Mesenchymal stem cell (in vitro differentiated cells and primary cell): ENCODE measurements around the gene ZSWIM6.
A peak's percentile ranks its signal among the peaks of the same experiment; 100 is the strongest.

Source experiments
- DNase-seq: peaks from one replicate; pipeline ENCODE4 v3.0.0-alpha.2; 2013
- H2AFZ ChIP-seq: one replicate; pipeline ENCODE4 v1.6.1; 2013; ENCODE audit warnings: low read depth, mild to moderate bottlenecking, control low read depth, inconsistent platforms, low read length, moderate library complexity
- H2AK5ac ChIP-seq: 2 replicates; pipeline ENCODE4 v1.6.1; 2013; ENCODE audit warnings: low read length, moderate library complexity, mild to moderate bottlenecking, inconsistent platforms; ENCODE audit not compliant: severe bottlenecking
- H2BK120ac ChIP-seq: one replicate; pipeline ENCODE4 v1.6.1; 2013; ENCODE audit warnings: low read depth, mild to moderate bottlenecking, inconsistent platforms, low read length, moderate library complexity
- H2BK12ac ChIP-seq, 2 experiments: one replicate each; pipeline ENCODE4 v1.6.1; 2013; ENCODE audit warnings: inconsistent platforms in 2 of 2, low read length in 2 of 2, mild to moderate bottlenecking in 2 of 2, moderate library complexity in 2 of 2, control low read depth in 1 of 2
- H2BK15ac ChIP-seq: one replicate; pipeline ENCODE4 v1.6.1; 2013; ENCODE audit warnings: mild to moderate bottlenecking, low read depth, inconsistent platforms; ENCODE audit not compliant: poor library complexity, severe bottlenecking
- H2BK5ac ChIP-seq: 2 replicates; pipeline ENCODE4 v1.6.1; 2013; ENCODE audit warnings: low read depth, mild to moderate bottlenecking, low read length, control low read depth, inconsistent platforms; ENCODE audit not compliant: poor library complexity, severe bottlenecking
- H3K14ac ChIP-seq, 2 experiments: one replicate each; pipeline ENCODE4 v1.6.1; 2013; ENCODE audit warnings: inconsistent platforms in 2 of 2, low read length in 2 of 2, control low read depth in 1 of 2, mild to moderate bottlenecking in 1 of 2, moderate library complexity in 1 of 2
- H3K18ac ChIP-seq, 2 experiments: one replicate each; pipeline ENCODE4 v1.6.1; 2013; ENCODE audit warnings: inconsistent platforms in 2 of 2, low read length in 2 of 2, control low read depth in 1 of 2, low read depth in 1 of 2, mild to moderate bottlenecking in 1 of 2
- H3K23ac ChIP-seq, 2 experiments: one replicate each; pipeline ENCODE4 v1.6.1; 2013; ENCODE audit warnings: inconsistent platforms in 2 of 2, low read length in 2 of 2, mild to moderate bottlenecking in 2 of 2, moderate library complexity in 2 of 2, control low read depth in 1 of 2
- H3K27ac ChIP-seq: 2 replicates; pipeline ENCODE4 v1.5.1; 2013; ENCODE audit warnings: mild to moderate bottlenecking, moderate library complexity, low read length, control low read depth, inconsistent platforms; ENCODE audit not compliant: poor library complexity, severe bottlenecking
- H3K27me3 ChIP-seq, 2 experiments: 2 replicates each; pipeline versions ENCODE4 v1.6.1 to v1.7.0; 2013; ENCODE audit warnings: low read length in 2 of 2, mild to moderate bottlenecking in 2 of 2, moderate library complexity in 2 of 2, control low read depth in 1 of 2, inconsistent platforms in 1 of 2; ENCODE audit not compliant: control insufficient read depth in 1 of 2, insufficient read depth in 1 of 2
- H3K36me3 ChIP-seq, 2 experiments: 2 replicates each; pipeline versions ENCODE4 v1.6.1 to v1.7.0; 2013; ENCODE audit warnings: low read length in 2 of 2, control low read depth in 1 of 2, inconsistent platforms in 1 of 2, low read depth in 1 of 2, mild to moderate bottlenecking in 1 of 2; ENCODE audit not compliant: insufficient read depth in 2 of 2, control insufficient read depth in 1 of 2
- H3K4ac ChIP-seq, 2 experiments: one replicate each; pipeline ENCODE4 v1.6.1; 2013; ENCODE audit warnings: inconsistent platforms in 2 of 2, low read length in 2 of 2, mild to moderate bottlenecking in 2 of 2, moderate library complexity in 2 of 2, control low read depth in 1 of 2, low read depth in 1 of 2
- H3K4me1 ChIP-seq: 2 replicates; pipeline ENCODE4 v1.6.1; 2013; ENCODE audit warnings: low read depth, low read length, control low read depth; ENCODE audit not compliant: control insufficient read depth, insufficient read depth
- H3K4me2 ChIP-seq: 2 replicates; pipeline ENCODE4 v1.6.1; 2013; ENCODE audit warnings: low read length, mild to moderate bottlenecking, inconsistent platforms; ENCODE audit not compliant: poor library complexity, severe bottlenecking
- H3K4me3 ChIP-seq, 2 experiments: 2 replicates each; pipeline versions ENCODE4 v1.5.1 to v1.7.0; 2013; ENCODE audit warnings: low read length in 2 of 2, mild to moderate bottlenecking in 2 of 2, control low read depth in 1 of 2, low read depth in 1 of 2; ENCODE audit not compliant: insufficient read depth in 1 of 2
- H3K79me1 ChIP-seq: replicated peaks from 2 replicates; pipeline ENCODE4 v1.6.1; 2013; ENCODE audit warnings: mild to moderate bottlenecking, control low read depth, low read length, inconsistent platforms; ENCODE audit not compliant: poor library complexity, severe bottlenecking
- H3K9ac ChIP-seq: 2 replicates; pipeline ENCODE4 v1.7.0; 2013; ENCODE audit warnings: mild to moderate bottlenecking, low read length, moderate library complexity
- H3K9me3 ChIP-seq: 2 replicates; pipeline ENCODE4 v1.7.0; 2013; ENCODE audit warnings: mild to moderate bottlenecking, low read length; ENCODE audit not compliant: control insufficient read depth
- H4K8ac ChIP-seq: one replicate; pipeline ENCODE4 v1.6.1; 2013; ENCODE audit warnings: inconsistent platforms, mild to moderate bottlenecking, low read length, moderate library complexity
- H4K91ac ChIP-seq: one replicate; pipeline ENCODE4 v1.6.1; 2013; ENCODE audit warnings: mild to moderate bottlenecking, low read length, inconsistent platforms
- WGBS: methylation state at CpG from one replicate; pipeline ENCODE4 v1.1.7; 2013; ENCODE audit warnings: mixed read lengths; 5-methylcytosine and 5-hydroxymethylcytosine counted together

Gene ZSWIM6

DNA sequence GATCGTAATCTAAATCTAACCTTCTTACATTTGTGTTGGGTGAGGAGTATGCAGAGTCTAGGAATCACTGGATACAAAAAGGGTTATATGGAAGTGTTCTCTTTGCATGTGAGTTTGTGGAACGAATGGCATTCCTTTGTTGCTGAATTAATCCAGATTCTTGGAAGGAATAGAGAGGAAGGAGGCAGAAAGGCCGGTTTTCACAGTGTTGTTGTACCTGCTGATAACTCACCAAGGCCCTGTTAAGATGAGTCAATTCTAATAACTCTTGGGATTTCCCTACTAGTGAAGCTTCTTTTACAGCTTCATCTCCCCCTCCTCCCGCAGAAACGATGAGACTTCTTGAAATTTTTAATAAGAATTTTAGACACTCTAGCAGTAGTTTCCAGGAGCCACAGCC, 84.0 kb downstream of the ZSWIM6 start:
- no peak for DNase-seq
- Histone ChIP-seq H3K36me3 (no peaks in the 10 kb centered on the region), H3K4ac (no peak overlapping the region), H3K4me2 (no peak overlapping the region), H3K27ac (no peak overlapping the region), H2BK12ac (no peak overlapping the region), H3K23ac (no peak overlapping the region), H2AK5ac (no peak overlapping the region), H3K27me3 (no peaks in the 10 kb centered on the region), H3K14ac (no peak overlapping the region), H2BK5ac (no peak overlapping the region), H4K91ac (no peak overlapping the region), H4K8ac (no peak overlapping the region), H2BK120ac (no peak overlapping the region), H2BK15ac (no peak overlapping the region), H3K4me1 (peaks cover 4% of the 10 kb centered on the region), H3K18ac (no peak overlapping the region), H3K4me3 (no peak overlapping the region), H2AFZ (no peak overlapping the region), H3K79me1 (peaks cover 14% of the 10 kb centered on the region), H3K9me3 (no peaks in the 10 kb centered on the region), H3K9ac (no peak overlapping the region)
- whole genome bisulfite sequencing, result 72% methylated on average over 5 of the region's 5 CpGs

DNA sequence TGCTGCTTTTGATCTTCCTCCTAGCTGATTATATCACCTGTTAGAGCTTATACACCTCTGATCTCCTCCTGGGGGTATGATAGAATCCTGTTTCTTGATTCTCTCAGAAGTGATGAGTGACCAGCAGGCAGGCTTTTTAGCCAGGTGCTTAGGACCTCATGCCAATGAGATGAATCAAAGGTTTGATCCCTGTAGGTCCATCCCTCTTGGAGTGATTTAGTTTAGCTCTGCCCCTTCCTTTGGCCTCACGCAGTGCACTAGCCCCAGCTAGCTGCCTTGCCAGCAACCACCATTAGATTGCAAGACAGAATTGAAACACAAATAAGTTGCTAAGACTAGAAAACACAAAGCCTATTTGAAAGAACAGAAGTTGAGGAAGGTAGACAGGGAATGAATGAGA, 84.4 kb downstream of the ZSWIM6 start:
- Histone ChIP-seq H3K27ac (no peak overlapping the region), H3K18ac (no peak overlapping the region), H4K8ac (no peak overlapping the region), H3K79me1 (peaks cover 15% of the 10 kb centered on the region), H3K9ac (no peak overlapping the region), H2BK120ac (no peak overlapping the region), H2BK12ac (no peak overlapping the region), H3K14ac (no peak overlapping the region), H2AFZ (no peak overlapping the region), H4K91ac (no peak overlapping the region), H3K23ac (no peak overlapping the region), H3K4me1 (peaks cover 4% of the 10 kb centered on the region), H3K4ac (no peak overlapping the region), H2BK5ac (no peak overlapping the region), H3K9me3 (no peaks in the 10 kb centered on the region), H3K4me3 (no peak overlapping the region), H2AK5ac (peak overlapping the region; percentile 13), H3K27me3 (no peaks in the 10 kb centered on the region), H3K4me2 (peak overlapping the region; percentile 4), H3K36me3 (no peaks in the 10 kb centered on the region), H2BK15ac (no peak overlapping the region)
- whole genome bisulfite sequencing, result 100% methylated on average over 1 of the region's 1 CpG
- DNase-seq, result no peak

DNA sequence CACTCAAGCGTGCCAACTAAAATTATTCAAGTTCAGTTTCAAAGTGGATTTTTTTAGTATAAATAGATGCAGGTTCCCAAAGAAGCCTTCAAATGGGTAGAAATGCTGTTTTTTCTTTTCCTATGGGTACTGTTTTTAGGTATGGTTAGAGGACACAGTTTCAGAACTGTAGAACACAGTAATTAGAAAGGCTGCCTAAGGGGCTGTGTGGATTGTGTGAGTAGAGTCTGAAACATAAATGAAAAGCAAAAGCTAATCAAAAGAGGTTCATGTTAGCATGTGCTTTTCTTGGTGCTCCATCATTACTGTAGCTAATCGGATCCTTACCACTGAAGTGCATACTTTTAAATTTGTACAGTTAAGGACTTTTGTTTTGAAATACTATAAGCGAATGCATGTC, 85.3 kb downstream of the ZSWIM6 start:
- Histone ChIP-seq H3K4me1 (peaks cover 4% of the 10 kb centered on the region), H3K23ac (no peak overlapping the region), H3K27me3 (no peaks in the 10 kb centered on the region), H4K8ac (no peak overlapping the region), H3K4me2 (no peak overlapping the region), H3K4me3 (no peak overlapping the region), H2AK5ac (no peak overlapping the region), H3K18ac (no peak overlapping the region), H3K14ac (no peak overlapping the region), H3K79me1 (peaks cover 12% of the 10 kb centered on the region), H3K9me3 (no peaks in the 10 kb centered on the region), H2BK12ac (no peak overlapping the region), H3K27ac (no peak overlapping the region), H2BK5ac (no peak overlapping the region), H4K91ac (no peak overlapping the region), H3K9ac (no peak overlapping the region), H3K4ac (no peak overlapping the region), H3K36me3 (no peaks in the 10 kb centered on the region), H2BK120ac (no peak overlapping the region), H2BK15ac (no peak overlapping the region), H2AFZ (no peak overlapping the region)
- 100% methylated on average over 2 of the region's 3 CpGs for WGBS
- no peak for DNase-seq

DNA sequence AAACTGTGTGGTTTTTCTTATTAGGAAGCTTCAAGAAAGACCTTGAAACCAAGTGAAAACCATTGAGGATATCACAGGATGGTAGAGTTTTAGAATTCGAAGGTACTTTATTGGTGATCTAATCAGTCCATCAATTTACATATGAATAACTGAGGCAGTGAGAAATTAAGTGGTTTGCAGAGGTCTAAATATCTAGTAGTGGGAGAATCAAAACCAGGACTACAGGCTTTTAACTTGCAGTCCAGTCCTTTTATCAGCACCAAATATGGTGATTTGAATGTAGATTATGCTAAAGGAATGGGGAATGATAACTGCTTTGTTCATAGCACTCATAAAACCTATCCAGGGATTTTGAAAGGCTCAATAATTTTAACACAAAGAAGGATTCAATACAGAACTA, 85.8 kb downstream of the ZSWIM6 start:
- Histone ChIP-seq H2AFZ (no peak overlapping the region), H3K79me1 (peaks cover 11% of the 10 kb centered on the region), H4K8ac (no peak overlapping the region), H2BK15ac (no peak overlapping the region), H3K4me3 (no peak overlapping the region), H2BK5ac (no peak overlapping the region), H3K27me3 (no peaks in the 10 kb centered on the region), H3K14ac (no peak overlapping the region), H3K4me2 (no peak overlapping the region), H3K27ac (no peak overlapping the region), H2BK120ac (no peak overlapping the region), H2AK5ac (no peak overlapping the region), H3K18ac (no peak overlapping the region), H3K4me1 (peaks cover 4% of the 10 kb centered on the region), H3K23ac (no peak overlapping the region), H3K9ac (no peak overlapping the region), H3K9me3 (no peaks in the 10 kb centered on the region), H3K36me3 (no peaks in the 10 kb centered on the region), H2BK12ac (no peak overlapping the region), H3K4ac (no peak overlapping the region), H4K91ac (no peak overlapping the region)
- WGBS, result 100% methylated on average over 1 of the region's 1 CpG
- no peak for DNase-seq
